Measurements from ENCODE around the gene CCDC88C. TPM values are rescaled to one million over a fixed set of nuclear protein-coding genes. Genes with fewer than 3 reads are reported as not detected.

Gene CCDC88C
- total and polyA plus RNA-seq, 2 experiments from 2014 or later, result 23.6 to 60.7 TPM

DNA sequence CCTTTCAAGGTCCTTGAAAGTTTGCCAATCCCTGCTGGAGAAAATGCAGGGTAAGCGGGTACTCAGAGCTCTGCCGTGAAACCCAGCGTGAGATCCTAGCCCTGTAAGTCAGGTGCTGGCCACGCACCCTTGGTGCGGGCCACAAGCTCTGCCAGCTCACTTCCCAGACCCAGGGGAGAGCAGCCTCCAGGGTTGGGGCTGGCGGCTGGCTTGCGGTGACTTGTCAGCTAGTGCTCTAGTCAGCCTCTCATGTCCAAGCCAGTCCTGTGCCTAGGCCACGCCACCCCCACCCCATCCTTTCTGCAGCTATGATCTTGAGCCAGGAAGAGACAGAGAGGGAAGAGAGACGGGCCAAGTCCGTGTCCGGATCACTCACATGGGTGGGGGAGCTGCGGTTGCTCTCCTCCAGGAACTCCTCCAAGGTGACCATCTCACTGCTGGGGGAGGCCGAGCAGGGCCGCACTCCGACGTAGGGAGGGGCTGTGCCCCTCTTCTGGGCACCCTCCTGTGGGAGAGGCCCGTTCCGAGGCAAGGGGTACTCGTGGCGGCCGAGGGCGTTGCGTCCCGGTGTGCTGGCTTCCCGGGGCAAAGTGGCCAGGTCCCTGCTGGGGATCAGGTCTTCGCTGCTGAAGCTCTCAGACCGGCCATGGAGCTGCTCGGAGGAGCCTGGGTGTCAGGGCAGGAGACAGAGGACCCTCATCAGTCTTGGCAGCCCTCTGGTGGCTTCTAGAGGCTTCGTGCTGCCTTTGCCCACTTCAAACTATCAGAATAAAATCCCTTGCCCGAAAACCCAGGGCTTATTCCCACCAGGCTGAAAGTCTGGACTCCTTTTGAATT, 139.9 kb downstream of the CCDC88C start:
- no peak overlapping the region for H3K4me2 ChIP-seq
- H3F3A ChIP-seq (replicated peaks; ENCODE audit: low read depth), result no peaks in the 10 kb centered on the region
- H3K4me1 Mint-ChIP-seq, result no peaks in the 10 kb centered on the region
- no peaks in the 10 kb centered on the region for H3K4me1 ChIP-seq (ENCODE audit: insufficient read depth)
- no peak overlapping the region for H3K27ac Mint-ChIP-seq
- no peak overlapping the region for H3K27ac ChIP-seq (ENCODE audit: low read depth)
- peaks cover 3% of the 10 kb centered on the region for H3K27me3 Mint-ChIP-seq (ENCODE audit: insufficient read depth, low read depth, poor library complexity)
- no peak overlapping the region for H3K4me3 ChIP-seq
- TF ChIP-seq, protein P1, sequence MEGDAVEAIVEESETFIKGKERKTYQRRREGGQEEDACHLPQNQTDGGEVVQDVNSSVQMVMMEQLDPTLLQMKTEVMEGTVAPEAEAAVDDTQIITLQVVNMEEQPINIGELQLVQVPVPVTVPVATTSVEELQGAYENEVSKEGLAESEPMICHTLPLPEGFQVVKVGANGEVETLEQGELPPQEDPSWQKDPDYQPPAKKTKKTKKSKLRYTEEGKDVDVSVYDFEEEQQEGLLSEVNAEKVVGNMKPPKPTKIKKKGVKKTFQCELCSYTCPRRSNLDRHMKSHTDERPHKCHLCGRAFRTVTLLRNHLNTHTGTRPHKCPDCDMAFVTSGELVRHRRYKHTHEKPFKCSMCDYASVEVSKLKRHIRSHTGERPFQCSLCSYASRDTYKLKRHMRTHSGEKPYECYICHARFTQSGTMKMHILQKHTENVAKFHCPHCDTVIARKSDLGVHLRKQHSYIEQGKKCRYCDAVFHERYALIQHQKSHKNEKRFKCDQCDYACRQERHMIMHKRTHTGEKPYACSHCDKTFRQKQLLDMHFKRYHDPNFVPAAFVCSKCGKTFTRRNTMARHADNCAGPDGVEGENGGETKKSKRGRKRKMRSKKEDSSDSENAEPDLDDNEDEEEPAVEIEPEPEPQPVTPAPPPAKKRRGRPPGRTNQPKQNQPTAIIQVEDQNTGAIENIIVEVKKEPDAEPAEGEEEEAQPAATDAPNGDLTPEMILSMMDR (conservative IDR thresholded peaks at IDR 0.05; ENCODE audit: low read depth in 2 of 2), result peak in 1 of 2 experiments; percentile 19; a peak in 1 of 4 replicates
- no peak for TF ChIP-seq POLR2AphosphoS5 (IDR thresholded peaks at IDR 0.05; ENCODE audit: low read depth)
- DNase-seq (ENCODE audit: low spot score) (no peak), ATAC-seq (no peak; the same call in 2 of the 3 replicates)
- H3K79me2 ChIP-seq (replicated peaks; ENCODE audit: insufficient read depth), result no peaks in the 10 kb centered on the region
- H3K27me3 ChIP-seq (ENCODE audit: insufficient read depth), result no peaks in the 10 kb centered on the region
- H3K9me2 ChIP-seq (ENCODE audit: insufficient read depth), result no peaks in the 10 kb centered on the region
- H3K9me3 Mint-ChIP-seq, result no peaks in the 10 kb centered on the region
- no peak overlapping the region for H3K4me3 Mint-ChIP-seq
- no peak overlapping the region for H2AFZ ChIP-seq
- H3K36me3 Mint-ChIP-seq (ENCODE audit: low read depth), result peaks cover 39% of the 10 kb centered on the region
- H4K20me1 ChIP-seq (replicated peaks; ENCODE audit: insufficient read depth), result 0 out of 2 replicates have a peak, but pooled peaks cover 4% of the 10 kb centered on the region
- H3K36me3 ChIP-seq (ENCODE audit: insufficient read depth), result peaks cover 13% of the 10 kb centered on the region

DNA sequence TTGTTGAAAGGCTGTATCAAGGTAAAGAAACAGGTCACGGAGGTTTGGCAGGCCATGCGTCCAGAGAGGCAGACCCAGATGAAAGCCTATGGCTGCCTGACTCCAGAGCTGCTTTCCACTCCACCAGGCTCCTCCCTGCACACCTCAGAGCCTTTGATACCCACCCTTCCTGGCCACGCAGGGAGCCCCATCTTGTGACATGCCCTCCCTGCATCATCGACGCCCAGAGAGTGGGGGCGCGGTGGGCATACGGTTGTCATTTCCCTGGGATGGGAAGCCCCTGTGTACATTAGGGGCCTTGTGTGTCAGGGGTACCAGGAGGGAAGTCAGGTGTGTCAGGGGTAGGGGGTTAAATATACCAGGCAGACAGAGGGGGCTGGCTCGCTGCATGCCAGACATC, 142.8 kb downstream of the CCDC88C start:
- Mint-ChIP-seq H3K9me3 (no peaks in the 10 kb centered on the region; the same call in 2 of the 3 replicates), H3K27ac (no peak overlapping the region), H3K4me1 (0 out of 3 replicates have a peak, but pooled peaks cover 2% of the 10 kb centered on the region), H3K36me3 (ENCODE audit: low read depth) (peaks cover 31% of the 10 kb centered on the region), H3K4me3 (no peak overlapping the region), H3K27me3 (ENCODE audit: insufficient read depth, low read depth, poor library complexity) (peaks cover 4% of the 10 kb centered on the region)
- Histone ChIP-seq H3F3A (replicated peaks; ENCODE audit: low read depth) (no peaks in the 10 kb centered on the region), H4K20me1 (replicated peaks; ENCODE audit: insufficient read depth) (0 out of 2 replicates have a peak, but pooled peaks cover 4% of the 10 kb centered on the region), H3K27ac (ENCODE audit: low read depth) (no peak overlapping the region), H3K4me2 (no peak overlapping the region), H3K4me1 (ENCODE audit: insufficient read depth) (no peaks in the 10 kb centered on the region), H3K79me2 (replicated peaks; ENCODE audit: insufficient read depth) (no peaks in the 10 kb centered on the region), H3K4me3 (no peak overlapping the region), H2AFZ (no peak overlapping the region), H3K27me3 (ENCODE audit: insufficient read depth) (no peaks in the 10 kb centered on the region), H3K9me2 (ENCODE audit: insufficient read depth) (no peaks in the 10 kb centered on the region), H3K36me3 (ENCODE audit: insufficient read depth) (peaks cover 6% of the 10 kb centered on the region; the same call in 1 of the 2 replicates)
- DNase-seq (ENCODE audit: low spot score) (no peak), ATAC-seq (no peak)
- TF ChIP-seq REST (IDR thresholded peaks at IDR 0.05; ENCODE audit: unreplicated experiment), result no peak
- no peak for TF ChIP-seq EZH2phosphoT487 (IDR thresholded peaks at IDR 0.05; ENCODE audit: unreplicated experiment)
- TF ChIP-seq, protein P1 (conservative IDR thresholded peaks at IDR 0.05; ENCODE audit: low read depth in 2 of 2), result no peak
- TF ChIP-seq POLR2AphosphoS5 (IDR thresholded peaks at IDR 0.05; ENCODE audit: low read depth), result no peak
- no peak for TF ChIP-seq ZNF114 (CRISPR knock-in tag; IDR thresholded peaks at IDR 0.05)
- TF ChIP-seq ZNF331 (CRISPR knock-in tag; IDR thresholded peaks at IDR 0.05; ENCODE audit: low read depth), result no peak
- no peak for TF ChIP-seq NANOG (IDR thresholded peaks at IDR 0.05; ENCODE audit: borderline replicate concordance)
